DND-41 (cell line): ENCODE measurements around the gene TULP4.

Experiments used
- ATAC-seq: fragments of 200-7000 bp; cut with Tn5 transposase; 3 replicates; pipeline ENCODE4 v1.9.1; 2021; ENCODE audit warnings: low read depth; ENCODE audit not compliant: insufficient read depth
- DNase-seq: peaks from one replicate; pipeline ENCODE4 v3.0.0-alpha.2; 2020
- H2AFZ ChIP-seq: 2 replicates; pipeline ENCODE4 v1.6.0; 2012; ENCODE audit warnings: low read depth, low read length
- H3K27ac ChIP-seq: 2 replicates; pipeline ENCODE4 v1.5.1; 2012; ENCODE audit warnings: low read length, inconsistent platforms
- H3K27me3 ChIP-seq: fragments of 200-600 bp; sonication (generic); 2 replicates; pipeline ENCODE4 v1.6.0; 2012; ENCODE audit warnings: low read length, mild to moderate bottlenecking, inconsistent platforms; ENCODE audit not compliant: insufficient read depth, poor library complexity
- H3K36me3 ChIP-seq: 2 replicates; pipeline ENCODE4 v1.5.1; 2012; ENCODE audit warnings: low read length, inconsistent platforms; ENCODE audit not compliant: insufficient read depth
- H3K4me1 ChIP-seq: 2 replicates; pipeline ENCODE4 v1.5.1; 2012; ENCODE audit warnings: mild to moderate bottlenecking, low read length; ENCODE audit not compliant: insufficient read depth
- H3K4me2 ChIP-seq: 2 replicates; pipeline ENCODE4 v1.6.0; 2012; ENCODE audit warnings: mild to moderate bottlenecking, moderate library complexity, low read length, inconsistent platforms; ENCODE audit not compliant: insufficient read depth
- H3K4me3 ChIP-seq, 2 experiments: fragments of 200-600 bp in 1 of 2; shearing (Covaris generic) in 1 of 2; 2 replicates each; pipeline ENCODE4 v1.5.1; 2012 to 2016; ENCODE audit warnings: inconsistent platforms in 2 of 2, low read length in 2 of 2, mild to moderate bottlenecking in 2 of 2, low read depth in 1 of 2, moderate library complexity in 1 of 2
- H3K79me2 ChIP-seq: 2 replicates; pipeline ENCODE4 v1.6.0; 2012; ENCODE audit warnings: low read length, inconsistent platforms; ENCODE audit not compliant: insufficient read depth
- H3K9ac ChIP-seq: 2 replicates; pipeline ENCODE4 v1.6.0; 2012; ENCODE audit warnings: low read depth, mild to moderate bottlenecking, inconsistent platforms, low read length, moderate library complexity
- H3K9me3 ChIP-seq: 2 replicates; pipeline ENCODE4 v1.5.1; 2012; ENCODE audit warnings: low read length, moderate library complexity, mild to moderate bottlenecking, inconsistent platforms; ENCODE audit not compliant: insufficient read depth, severe bottlenecking
- H4K20me1 ChIP-seq: 2 replicates; pipeline ENCODE4 v1.6.0; 2012; ENCODE audit warnings: low read length; ENCODE audit not compliant: insufficient read depth
- CTCF ChIP-seq: IDR thresholded peaks from 2 replicates; pipeline ENCODE4 v1.5.1; 2012; ENCODE audit warnings: borderline replicate concordance, low read length, moderate library complexity, mild to moderate bottlenecking; ENCODE audit not compliant: poor library complexity, severe bottlenecking; ENCODE audit errors: extremely low read depth
- EZH2 ChIP-seq: IDR thresholded peaks from 3 replicates; pipeline ENCODE4 v1.6.1; 2012; ENCODE audit warnings: borderline replicate concordance, low read depth, mild to moderate bottlenecking, moderate library complexity, low read length, inconsistent platforms; ENCODE audit not compliant: severe bottlenecking

The TULP4 gene

GRCh38 chr6:158489441-158489840, 177.2 kb downstream of the TULP4 start:
- H3K9ac ChIP-seq, result no peak overlapping the region
- ATAC-seq (no peak), DNase-seq (no peak)
- no peaks in the 10 kb centered on the region for H3K79me2 ChIP-seq
- peaks cover 29% of the 10 kb centered on the region for H3K36me3 ChIP-seq
- no peaks in the 10 kb centered on the region for H3K4me1 ChIP-seq
- no peak overlapping the region for H3K27ac ChIP-seq
- H2AFZ ChIP-seq, result no peak overlapping the region
- H3K27me3 ChIP-seq, result no peaks in the 10 kb centered on the region
- H4K20me1 ChIP-seq, result no peaks in the 10 kb centered on the region
- H3K4me3 ChIP-seq, result no peak overlapping the region
- no peaks in the 10 kb centered on the region for H3K9me3 ChIP-seq
- no peak overlapping the region for H3K4me2 ChIP-seq
- TF ChIP-seq EZH2, result no peak
- no peak for TF ChIP-seq CTCF

GRCh38 chr6:158492881-158493280, 180.6 kb downstream of the TULP4 start:
- Histone ChIP-seq H3K4me1 (no peaks in the 10 kb centered on the region), H3K9ac (no peak overlapping the region), H3K4me2 (no peak overlapping the region), H2AFZ (no peak overlapping the region), H3K27ac (no peak overlapping the region), H3K36me3 (peaks cover 33% of the 10 kb centered on the region), H3K4me3 (no peak overlapping the region), H3K79me2 (no peaks in the 10 kb centered on the region), H3K9me3 (no peaks in the 10 kb centered on the region), H3K27me3 (no peaks in the 10 kb centered on the region), H4K20me1 (no peaks in the 10 kb centered on the region)
- TF ChIP-seq CTCF, result no peak
- TF ChIP-seq EZH2, result no peak
- ATAC-seq (no peak), DNase-seq (no peak)

GRCh38 chr6:158496700-158497099, 184.4 kb downstream of the TULP4 start:
- Histone ChIP-seq H3K9ac (no peak overlapping the region), H3K9me3 (no peaks in the 10 kb centered on the region), H4K20me1 (no peaks in the 10 kb centered on the region), H3K79me2 (no peaks in the 10 kb centered on the region), H3K4me2 (no peak overlapping the region), H3K4me1 (no peaks in the 10 kb centered on the region), H3K27me3 (no peaks in the 10 kb centered on the region), H3K4me3 (no peak overlapping the region), H3K36me3 (peaks cover 56% of the 10 kb centered on the region), H2AFZ (no peak overlapping the region), H3K27ac (no peak overlapping the region)
- ATAC-seq, result no peak
- TF ChIP-seq CTCF (peak; percentile 18), EZH2 (no peak)
- DNase-seq, result no peak

- Histone ChIP-seq H2AFZ (no peak overlapping the region), H3K4me1 (no peaks in the 10 kb centered on the region), H3K79me2 (no peaks in the 10 kb centered on the region), H4K20me1 (no peaks in the 10 kb centered on the region), H3K27ac (no peak overlapping the region), H3K4me3 (no peak overlapping the region), H3K9me3 (no peaks in the 10 kb centered on the region), H3K36me3 (peaks cover 58% of the 10 kb centered on the region), H3K27me3 (no peaks in the 10 kb centered on the region), H3K4me2 (no peak overlapping the region), H3K9ac (no peak overlapping the region)
- DNase-seq, result no peak
- ATAC-seq, result no peak
- TF ChIP-seq EZH2, result no peak
- no peak for TF ChIP-seq CTCF
These were observed 185.4 kb downstream of the TULP4 start for GRCh38 chr6:158497620-158498019.
